PC-3 (cell line): ENCODE measurements around the gene PRDM8.

ENCODE experiments used
- EZH2phosphoT487 ChIP-seq: fragments of 300-600 bp; sonication (generic); IDR thresholded peaks from 2 replicates; pipeline ENCODE4 v1.6.1; 2018; ENCODE audit warnings: mild to moderate bottlenecking, antibody characterized with exemption, low read length, borderline replicate concordance
- TF ChIP-seq, protein P1 (sequence below): fragments of 300-600 bp; sonication (generic); conservative IDR thresholded peaks from 2 replicates; pipeline ENCODE4 v1.5.1; 2017; ENCODE audit warnings: antibody characterized with exemption, low read depth, mild to moderate bottlenecking, low read length

DNA sequence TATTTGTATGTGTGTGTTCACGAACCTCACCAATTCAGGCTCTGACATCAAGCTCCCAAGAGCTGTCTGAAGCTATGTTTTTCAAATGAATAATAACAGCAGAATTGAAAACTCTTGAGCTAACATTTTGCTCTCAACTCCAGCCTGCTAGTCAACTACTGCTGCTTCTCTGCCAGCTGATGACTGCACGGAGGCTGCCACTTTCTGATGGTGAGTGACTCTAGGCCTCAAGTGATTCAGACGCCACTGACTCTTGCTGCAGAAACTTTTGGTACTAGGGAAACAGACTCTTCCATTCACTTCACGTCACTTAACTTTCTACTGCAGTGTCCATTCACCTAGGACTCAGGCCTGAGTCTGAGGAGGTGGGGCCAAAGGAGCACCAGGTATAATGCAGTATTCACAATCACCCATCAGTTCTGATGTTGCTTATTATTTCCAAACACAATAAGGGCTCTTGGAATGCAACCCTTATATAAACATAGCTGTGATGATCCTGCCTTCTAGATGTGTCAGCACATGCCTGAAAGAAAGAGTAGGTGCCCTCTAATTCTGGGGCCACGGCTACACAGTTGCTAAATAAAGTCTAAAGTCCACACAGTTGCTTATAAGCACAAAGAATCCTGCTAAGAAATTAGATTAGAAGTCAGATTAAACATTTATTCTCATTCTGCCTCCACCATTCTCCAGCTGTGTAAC lies 16.0 kb downstream of the PRDM8 start:
- TF ChIP-seq, protein P1, sequence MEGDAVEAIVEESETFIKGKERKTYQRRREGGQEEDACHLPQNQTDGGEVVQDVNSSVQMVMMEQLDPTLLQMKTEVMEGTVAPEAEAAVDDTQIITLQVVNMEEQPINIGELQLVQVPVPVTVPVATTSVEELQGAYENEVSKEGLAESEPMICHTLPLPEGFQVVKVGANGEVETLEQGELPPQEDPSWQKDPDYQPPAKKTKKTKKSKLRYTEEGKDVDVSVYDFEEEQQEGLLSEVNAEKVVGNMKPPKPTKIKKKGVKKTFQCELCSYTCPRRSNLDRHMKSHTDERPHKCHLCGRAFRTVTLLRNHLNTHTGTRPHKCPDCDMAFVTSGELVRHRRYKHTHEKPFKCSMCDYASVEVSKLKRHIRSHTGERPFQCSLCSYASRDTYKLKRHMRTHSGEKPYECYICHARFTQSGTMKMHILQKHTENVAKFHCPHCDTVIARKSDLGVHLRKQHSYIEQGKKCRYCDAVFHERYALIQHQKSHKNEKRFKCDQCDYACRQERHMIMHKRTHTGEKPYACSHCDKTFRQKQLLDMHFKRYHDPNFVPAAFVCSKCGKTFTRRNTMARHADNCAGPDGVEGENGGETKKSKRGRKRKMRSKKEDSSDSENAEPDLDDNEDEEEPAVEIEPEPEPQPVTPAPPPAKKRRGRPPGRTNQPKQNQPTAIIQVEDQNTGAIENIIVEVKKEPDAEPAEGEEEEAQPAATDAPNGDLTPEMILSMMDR = no peak
- TF ChIP-seq EZH2phosphoT487 = no peak
